HUES6 (cell line): ENCODE results near the gene TRIO.

Source experiments
- H3K27ac ChIP-seq: 2 replicates; pipeline ENCODE4 v1.7.0; 2013; ENCODE audit warnings: low read depth, mild to moderate bottlenecking, low read length, inconsistent platforms
- H3K27me3 ChIP-seq: 2 replicates; pipeline ENCODE4 v1.6.1; 2013; ENCODE audit warnings: low read length; ENCODE audit not compliant: control insufficient read depth, insufficient read depth
- H3K36me3 ChIP-seq: 2 replicates; pipeline ENCODE4 v1.6.1; 2013; ENCODE audit warnings: low read length; ENCODE audit not compliant: control insufficient read depth, insufficient read depth
- H3K4me1 ChIP-seq: 2 replicates; pipeline ENCODE4 v1.6.1; 2013; ENCODE audit warnings: low read length; ENCODE audit not compliant: control insufficient read depth, insufficient read depth
- H3K4me3 ChIP-seq: 2 replicates; pipeline ENCODE4 v1.5.1; 2013; ENCODE audit warnings: low read depth, low read length
- H3K9ac ChIP-seq: one replicate; pipeline ENCODE4 v1.6.1; 2013; ENCODE audit warnings: mild to moderate bottlenecking, low read length
- H3K9me3 ChIP-seq: 2 replicates; pipeline ENCODE4 v1.6.1; 2013; ENCODE audit warnings: low read depth, low read length; ENCODE audit not compliant: control insufficient read depth, insufficient read depth

TRIO gene

GRCh38 chr5:14355391-14355790 lies 212.2 kb downstream of the TRIO start:
- peaks cover 22% of the 10 kb centered on the region for H3K4me1 ChIP-seq
- H3K36me3 ChIP-seq = peaks cover 30% of the 10 kb centered on the region
- no peaks in the 10 kb centered on the region for H3K9me3 ChIP-seq
- H3K4me3 ChIP-seq = no peak overlapping the region
- H3K27ac ChIP-seq = no peak overlapping the region
- no peak overlapping the region for H3K9ac ChIP-seq
- no peaks in the 10 kb centered on the region for H3K27me3 ChIP-seq

DNA sequence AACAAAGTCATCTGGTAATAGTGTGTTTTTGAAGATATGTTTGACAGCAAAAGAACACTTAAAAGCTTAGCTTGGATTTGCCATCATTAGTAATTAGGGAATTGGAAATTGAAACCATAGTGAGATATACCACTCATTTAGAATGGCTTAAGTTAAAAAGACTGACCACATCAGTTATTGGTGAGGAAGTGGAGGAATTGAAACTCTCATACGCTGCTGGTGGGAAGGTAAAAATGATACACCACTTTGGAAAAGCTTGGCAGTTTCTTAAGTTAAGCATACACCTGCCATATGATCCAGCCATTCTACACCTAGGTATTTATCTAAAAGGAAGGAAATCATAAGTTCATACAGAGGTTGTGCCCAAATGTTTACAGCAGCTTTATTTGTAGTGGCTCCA lies 213.2 kb downstream of the TRIO start:
- no peaks in the 10 kb centered on the region for H3K9me3 ChIP-seq
- H3K27ac ChIP-seq = no peak overlapping the region
- H3K27me3 ChIP-seq = no peaks in the 10 kb centered on the region
- no peak overlapping the region for H3K4me3 ChIP-seq
- H3K4me1 ChIP-seq = peaks cover 19% of the 10 kb centered on the region
- H3K9ac ChIP-seq = no peak overlapping the region
- peaks cover 33% of the 10 kb centered on the region for H3K36me3 ChIP-seq

- H3K36me3 ChIP-seq = peaks cover 35% of the 10 kb centered on the region
- H3K9ac ChIP-seq = no peak overlapping the region
Measured at GRCh38 chr5:14357441-14357840, 214.3 kb downstream of the TRIO start.

DNA sequence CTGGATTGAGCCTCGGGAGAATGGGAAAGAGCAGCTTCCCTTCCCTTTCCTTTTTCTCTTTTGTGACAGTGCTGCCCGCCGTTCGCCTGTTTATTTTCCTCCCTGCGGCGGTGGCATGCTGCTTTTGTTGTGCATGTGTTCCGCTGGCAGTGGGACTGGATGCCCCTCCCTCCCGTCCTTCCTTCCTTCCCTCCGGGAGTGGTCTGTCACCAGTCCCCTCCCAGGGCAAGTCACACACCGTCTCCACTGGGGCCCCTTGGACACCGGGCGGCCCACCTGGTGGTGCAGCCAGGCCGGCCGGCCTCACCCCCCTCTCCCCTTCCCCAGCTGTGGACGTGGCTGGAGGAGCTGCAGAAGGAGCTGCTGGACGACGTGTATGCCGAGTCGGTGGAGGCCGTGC lies 214.7 kb downstream of the TRIO start:
- peak overlapping the region; percentile 41; the same call in 1 of the 2 replicates for H3K4me3 ChIP-seq
- no peaks in the 10 kb centered on the region for H3K27me3 ChIP-seq
- H3K9me3 ChIP-seq = no peaks in the 10 kb centered on the region
- H3K27ac ChIP-seq = no peak overlapping the region
- peak overlapping the region; percentile 35 for H3K9ac ChIP-seq
- H3K36me3 ChIP-seq = peaks cover 37% of the 10 kb centered on the region
- peaks cover 19% of the 10 kb centered on the region for H3K4me1 ChIP-seq

More at GRCh38 chr5:14357441-14357840, 214.3 kb downstream of the TRIO start:
- Histone ChIP-seq H3K4me3 (peak overlapping the region; percentile 41; the same call in 1 of the 2 replicates), H3K27ac (no peak overlapping the region), H3K27me3 (no peaks in the 10 kb centered on the region), H3K4me1 (peaks cover 19% of the 10 kb centered on the region), H3K9me3 (no peaks in the 10 kb centered on the region)

DNA sequence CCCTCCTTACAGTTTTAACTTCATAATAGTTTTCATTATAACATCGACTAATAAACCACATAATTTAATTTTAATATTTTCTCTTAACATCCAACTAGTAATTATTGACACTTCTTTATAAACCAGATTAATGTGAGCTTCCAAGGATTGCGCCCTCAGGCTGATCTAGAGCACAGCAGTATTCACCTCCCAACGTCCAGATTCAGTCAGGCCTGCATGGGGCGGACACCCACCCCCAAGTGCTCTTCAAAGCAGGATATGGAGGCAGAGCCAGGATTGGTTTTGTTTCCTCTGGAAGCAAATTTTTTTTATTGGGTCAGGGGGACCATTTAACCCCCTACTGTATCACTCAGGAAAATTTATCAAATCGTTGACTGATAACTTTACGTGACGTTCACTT lies 215.4 kb downstream of the TRIO start:
- no peaks in the 10 kb centered on the region for H3K27me3 ChIP-seq
- no peaks in the 10 kb centered on the region for H3K9me3 ChIP-seq
- H3K27ac ChIP-seq = no peak overlapping the region
- H3K4me1 ChIP-seq = peaks cover 19% of the 10 kb centered on the region
- H3K9ac ChIP-seq = no peak overlapping the region
- no peak overlapping the region for H3K4me3 ChIP-seq
- H3K36me3 ChIP-seq = peaks cover 39% of the 10 kb centered on the region

DNA sequence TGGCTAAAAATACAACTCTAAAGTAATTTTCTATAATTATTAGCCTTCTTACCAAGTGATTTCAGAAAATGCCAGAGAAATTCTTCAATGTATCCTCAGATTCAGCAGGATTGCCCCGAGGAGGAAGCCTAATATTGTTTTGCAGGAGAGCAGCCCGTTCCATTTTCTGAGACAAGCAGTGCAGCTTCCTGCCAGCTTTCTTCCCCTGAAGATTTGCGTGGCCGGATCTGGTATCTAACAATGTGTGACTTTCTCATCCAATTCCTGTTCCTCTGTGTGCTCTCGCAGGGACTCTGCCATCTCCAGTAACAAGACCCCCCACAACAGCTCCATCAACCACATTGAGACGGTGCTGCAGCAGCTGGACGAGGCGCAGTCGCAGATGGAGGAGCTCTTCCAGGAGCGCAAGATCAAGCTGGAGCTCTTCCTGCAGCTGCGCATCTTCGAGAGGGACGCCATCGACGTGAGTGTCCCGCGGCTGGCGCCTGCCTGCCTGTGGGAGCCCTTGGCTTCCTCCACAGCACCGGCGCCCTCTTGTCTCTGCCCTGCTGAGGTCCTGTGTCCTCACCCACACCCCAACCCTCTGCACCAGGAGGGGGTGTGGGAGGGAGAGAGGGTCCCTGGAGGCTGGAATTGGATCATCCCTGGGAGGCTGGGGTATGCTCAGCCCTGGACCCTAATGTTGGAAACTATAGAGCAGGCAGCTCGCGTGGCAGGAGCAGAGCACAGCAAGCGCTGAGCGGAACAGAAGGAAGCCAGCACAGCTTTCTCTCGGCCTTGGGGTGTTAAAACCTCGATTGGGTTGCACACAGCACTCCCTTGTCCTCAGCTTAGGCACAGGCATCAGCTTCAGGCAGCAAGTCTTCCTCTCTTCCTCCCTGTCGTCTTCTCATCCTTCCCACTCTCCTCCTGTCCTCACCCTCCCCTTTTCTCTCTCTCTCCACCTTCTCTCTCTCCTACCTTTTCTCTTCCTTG lies 216.2 kb downstream of the TRIO start:
- Histone ChIP-seq H3K4me3 (no peak overlapping the region), H3K4me1 (peaks cover 19% of the 10 kb centered on the region), H3K36me3 (peaks cover 44% of the 10 kb centered on the region), H3K27ac (no peak overlapping the region), H3K9ac (no peak overlapping the region), H3K9me3 (no peaks in the 10 kb centered on the region), H3K27me3 (no peaks in the 10 kb centered on the region)

DNA sequence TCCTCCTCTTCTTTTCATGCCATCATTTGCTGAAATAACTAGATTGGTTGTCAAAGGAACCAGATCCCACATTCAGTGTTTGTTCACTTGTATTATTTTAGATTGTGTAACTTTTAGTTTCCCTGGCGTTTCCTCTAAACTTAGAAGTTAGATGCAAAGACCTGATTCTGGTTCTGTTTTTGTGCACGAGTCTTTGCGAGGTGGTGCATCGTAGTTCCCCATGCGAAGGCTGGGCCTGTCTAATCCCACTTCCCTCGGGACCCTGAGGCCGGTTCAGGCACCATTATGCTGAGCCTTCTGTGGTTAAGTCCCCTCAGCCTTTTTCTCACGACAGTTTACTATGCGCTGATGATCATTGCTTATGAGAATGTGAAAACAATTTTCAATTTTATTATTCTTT lies 219.3 kb downstream of the TRIO start:
- Histone ChIP-seq H3K9me3 (no peaks in the 10 kb centered on the region), H3K4me1 (peaks cover 9% of the 10 kb centered on the region), H3K27ac (no peak overlapping the region), H3K9ac (no peak overlapping the region), H3K27me3 (no peaks in the 10 kb centered on the region), H3K36me3 (peaks cover 65% of the 10 kb centered on the region), H3K4me3 (no peak overlapping the region)

GRCh38 chr5:14364096-14364495 lies 221.0 kb downstream of the TRIO start:
- Histone ChIP-seq H3K9me3 (no peaks in the 10 kb centered on the region), H3K4me1 (no peaks in the 10 kb centered on the region), H3K27ac (no peak overlapping the region), H3K27me3 (no peaks in the 10 kb centered on the region), H3K9ac (no peak overlapping the region), H3K4me3 (no peak overlapping the region), H3K36me3 (peaks cover 73% of the 10 kb centered on the region)

GRCh38 chr5:14364576-14365472 lies 221.7 kb downstream of the TRIO start:
- H3K4me1 ChIP-seq = no peaks in the 10 kb centered on the region
- H3K27ac ChIP-seq = no peak overlapping the region
- H3K9ac ChIP-seq = no peak overlapping the region
- H3K9me3 ChIP-seq = no peaks in the 10 kb centered on the region
- H3K36me3 ChIP-seq = peaks cover 73% of the 10 kb centered on the region
- H3K27me3 ChIP-seq = no peaks in the 10 kb centered on the region
- H3K4me3 ChIP-seq = no peak overlapping the region

DNA sequence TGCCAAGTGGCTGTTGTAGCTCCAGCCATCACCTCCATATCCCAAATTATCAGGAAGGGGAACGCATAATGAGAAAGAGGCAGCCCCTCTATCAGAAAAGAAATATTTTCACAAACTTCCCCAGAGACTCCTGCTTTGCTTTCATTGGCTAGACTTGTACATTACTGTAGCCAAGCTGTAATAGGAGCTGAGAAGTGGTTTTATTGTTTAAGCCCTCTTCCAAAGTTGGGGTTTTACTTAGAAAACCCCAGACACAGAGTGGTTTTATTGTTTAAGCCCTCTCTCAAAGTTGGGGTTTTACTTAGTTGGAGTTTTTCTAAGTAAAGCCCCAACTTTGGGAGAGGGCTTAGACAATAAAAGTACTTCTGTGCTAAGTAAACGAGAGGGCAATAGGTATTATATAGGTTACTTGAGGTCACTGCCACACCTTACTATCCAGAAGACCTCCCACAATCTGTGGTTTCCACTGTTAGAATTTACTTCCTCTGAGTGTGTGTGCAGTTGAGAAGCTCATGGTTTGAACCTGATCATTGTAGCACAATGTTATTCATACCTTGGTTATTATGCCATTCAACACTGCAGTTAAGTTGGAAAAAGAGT lies 222.8 kb downstream of the TRIO start:
- H3K36me3 ChIP-seq = peaks cover 73% of the 10 kb centered on the region

More for the DNA sequence above, 222.8 kb downstream of the TRIO start:
- H3K4me1 ChIP-seq = no peaks in the 10 kb centered on the region
- H3K4me3 ChIP-seq = no peak overlapping the region
- H3K9ac ChIP-seq = no peak overlapping the region
- H3K9me3 ChIP-seq = no peaks in the 10 kb centered on the region
- no peaks in the 10 kb centered on the region for H3K27me3 ChIP-seq
- no peak overlapping the region for H3K27ac ChIP-seq
